ENCODE measurements around the gene UGCG.
"Not testable (repeated sequence)": the region's sequence is repeated elsewhere in the genome, so short reads cannot be mapped to it uniquely, and the experiment has no call there.

The UGCG gene

GRCh38 chr9:111895996-111896941 is at the start of gene UGCG:
Gene UGCG, plus strand, starts transcription at chr9:111896814. Its CDS starts 402 bp downstream, at chr9:111897216.
- peak; percentile 70 for DNase-seq (ENCODE audit: low read depth, low spot score)

GRCh38 chr9:111851553-111851952 is 45.1 kb upstream of the UGCG start:
- no peak for DNase-seq (ENCODE audit: low read depth, low spot score)

GRCh38 chr9:111852291-111852690 is 44.3 kb upstream of the UGCG start:
- DNase-seq (ENCODE audit: low read depth, low spot score) = no peak

- no peak for DNase-seq (ENCODE audit: low read depth, low spot score)
Measured at GRCh38 chr9:111853450-111853827, 43.2 kb upstream of the UGCG start.

GRCh38 chr9:111854799-111855198 is 41.8 kb upstream of the UGCG start:
- no peak for DNase-seq (ENCODE audit: low read depth, low spot score)

GRCh38 chr9:111857555-111858211 is 38.9 kb upstream of the UGCG start:
- no peak for DNase-seq (ENCODE audit: low read depth, low spot score)

- no peak for DNase-seq (ENCODE audit: low read depth, low spot score)
Measured at GRCh38 chr9:111860443-111860842, 36.2 kb upstream of the UGCG start.

GRCh38 chr9:111863636-111864035 is 33.0 kb upstream of the UGCG start:
- no peak for DNase-seq (ENCODE audit: low read depth, low spot score)

GRCh38 chr9:111866976-111867375 is 29.6 kb upstream of the UGCG start:
- peak; percentile 23 for DNase-seq (ENCODE audit: low read depth, low spot score)

GRCh38 chr9:111868475-111868874 is 28.1 kb upstream of the UGCG start:
- no peak for DNase-seq (ENCODE audit: low read depth, low spot score)

- no peak for DNase-seq (ENCODE audit: low read depth, low spot score)
Measured at GRCh38 chr9:111870774-111871498, 25.7 kb upstream of the UGCG start.

- DNase-seq (ENCODE audit: low read depth, low spot score) = no peak
Measured at GRCh38 chr9:111871499-111871855, 25.1 kb upstream of the UGCG start.

- DNase-seq (ENCODE audit: low read depth, low spot score) = no peak
Measured at GRCh38 chr9:111872886-111873285, 23.7 kb upstream of the UGCG start.

GRCh38 chr9:111873901-111874300 is 22.7 kb upstream of the UGCG start:
- DNase-seq (ENCODE audit: low read depth, low spot score) = no peak

GRCh38 chr9:111874500-111874899 is 22.1 kb upstream of the UGCG start:
- no peak for DNase-seq (ENCODE audit: low read depth, low spot score)

GRCh38 chr9:111875291-111875690 is 21.3 kb upstream of the UGCG start:
- not testable (repeated sequence) for DNase-seq (ENCODE audit: low read depth, low spot score)

GRCh38 chr9:111875691-111876090 is 20.9 kb upstream of the UGCG start:
- DNase-seq (ENCODE audit: low read depth, low spot score) = not testable (repeated sequence)

- no peak for DNase-seq (ENCODE audit: low read depth, low spot score)
Measured at GRCh38 chr9:111876179-111876578, 20.4 kb upstream of the UGCG start.

GRCh38 chr9:111877420-111877819 is 19.2 kb upstream of the UGCG start:
- no peak for DNase-seq (ENCODE audit: low read depth, low spot score)

- DNase-seq (ENCODE audit: low read depth, low spot score) = no peak
Measured at GRCh38 chr9:111878946-111879345, 17.7 kb upstream of the UGCG start.

- DNase-seq (ENCODE audit: low read depth, low spot score) = no peak
Measured at GRCh38 chr9:111886983-111887718, 9.5 kb upstream of the UGCG start.

GRCh38 chr9:111890334-111890733 is 6.3 kb upstream of the UGCG start:
- DNase-seq (ENCODE audit: low read depth, low spot score) = no peak

All from smooth muscle cell of the brain vasculature (primary cell).